ENCODE results near the gene CNEP1R1. TPM values are rescaled to one million over a fixed set of nuclear protein-coding genes. Genes with fewer than 3 reads are reported as not detected.
A peak's percentile ranks its signal among the peaks of the same experiment; 100 is the strongest.

Gene CNEP1R1
- total RNA-seq, 2 experiments from 2014 or later, result 27.7 to 28.4 TPM

- Mint-ChIP-seq H3K4me1 (peaks cover 20% of the 10 kb centered on the region), H3K9me3 (ENCODE audit: low read depth) (no peaks in the 10 kb centered on the region), H3K36me3 (peaks cover 12% of the 10 kb centered on the region), H3K27me3 (peaks cover 2% of the 10 kb centered on the region), H3K4me3 (peak overlapping the region; percentile 96), H3K27ac (peak overlapping the region; percentile 90)
- DNase-seq, result peak; percentile 47
- CTCF ChIA-PET, result interaction anchor here (0.5 to 8.1 kb wide), 61 partner anchors 8 to 788 kb away, joined by 3 to 167 read pairs (median 5); partner anchors contain the start of genes CYLD and HEATR3
- peak; percentile 17 for ATAC-seq
Observed at GRCh38 chr16:50025537-50025931, 509 bp downstream of the CNEP1R1 start.

GRCh38 chr16:50027829-50028228 lies 2.8 kb downstream of the CNEP1R1 start:
- no peak overlapping the region for H3K27ac Mint-ChIP-seq

GRCh38 chr16:50035468-50035992 lies 10.5 kb downstream of the CNEP1R1 start:
- ATAC-seq (no peak), DNase-seq (no peak)
- peaks cover 35% of the 10 kb centered on the region for H3K36me3 Mint-ChIP-seq
- peaks cover 17% of the 10 kb centered on the region for H3K4me1 Mint-ChIP-seq
- H3K27me3 Mint-ChIP-seq, result no peaks in the 10 kb centered on the region
- CTCF ChIA-PET, result interaction anchor here (0.6 to 7.3 kb wide), 2 partner anchors 10 to 322 kb away, joined by 3 to 55 read pairs; partner anchors contain the start of gene CNEP1R1
- H3K9me3 Mint-ChIP-seq (ENCODE audit: low read depth), result no peaks in the 10 kb centered on the region
- H3K27ac Mint-ChIP-seq, result no peak overlapping the region
- H3K4me3 Mint-ChIP-seq, result no peak overlapping the region

More at GRCh38 chr16:50027829-50028228, 2.8 kb downstream of the CNEP1R1 start:
- Mint-ChIP-seq H3K4me1 (peaks cover 20% of the 10 kb centered on the region), H3K9me3 (ENCODE audit: low read depth) (no peaks in the 10 kb centered on the region), H3K4me3 (no peak overlapping the region), H3K36me3 (peaks cover 26% of the 10 kb centered on the region), H3K27me3 (no peaks in the 10 kb centered on the region)
- CTCF ChIA-PET, result interaction anchor here (1.2 to 8.1 kb wide), 3 partner anchors 38 to 777 kb away, joined by 4 to 167 read pairs (median 104); partner anchors contain the start of gene HEATR3
- ATAC-seq (no peak), DNase-seq (no peak)

GRCh38 chr16:50036426-50036825 lies 11.4 kb downstream of the CNEP1R1 start:
- peaks cover 27% of the 10 kb centered on the region for H3K36me3 Mint-ChIP-seq
- no peak for ATAC-seq
- no peak for DNase-seq
- no peaks in the 10 kb centered on the region for H3K27me3 Mint-ChIP-seq
- no peak overlapping the region for H3K4me3 Mint-ChIP-seq
- no peak overlapping the region for H3K27ac Mint-ChIP-seq
- peaks cover 17% of the 10 kb centered on the region for H3K4me1 Mint-ChIP-seq
- CTCF ChIA-PET, result interaction anchor here (1.2 to 7.3 kb wide), 3 partner anchors 11 to 175 kb away, joined by 3 to 55 read pairs (median 5); partner anchors contain the start of gene CNEP1R1
- no peaks in the 10 kb centered on the region for H3K9me3 Mint-ChIP-seq (ENCODE audit: low read depth)

- Mint-ChIP-seq H3K4me3 (no peak overlapping the region), H3K27me3 (no peaks in the 10 kb centered on the region), H3K4me1 (peaks cover 17% of the 10 kb centered on the region), H3K9me3 (ENCODE audit: low read depth) (no peaks in the 10 kb centered on the region), H3K27ac (no peak overlapping the region), H3K36me3 (peaks cover 22% of the 10 kb centered on the region)
- DNase-seq (no peak), ATAC-seq (no peak)
- CTCF ChIA-PET, result interaction anchor here (1.2 to 7.3 kb wide), 3 partner anchors 12 to 173 kb away, joined by 3 to 55 read pairs (median 5); partner anchors contain the start of gene CNEP1R1
Observed at GRCh38 chr16:50037662-50038220, 12.7 kb downstream of the CNEP1R1 start.

GRCh38 chr16:50038286-50038685 lies 13.3 kb downstream of the CNEP1R1 start:
- no peak for DNase-seq
- Mint-ChIP-seq H3K9me3 (ENCODE audit: low read depth) (no peaks in the 10 kb centered on the region), H3K4me3 (no peak overlapping the region), H3K4me1 (peaks cover 17% of the 10 kb centered on the region), H3K36me3 (peaks cover 18% of the 10 kb centered on the region), H3K27ac (no peak overlapping the region), H3K27me3 (peaks cover 2% of the 10 kb centered on the region)
- no peak for ATAC-seq
- CTCF ChIA-PET, result interaction anchor here (0.6 to 7.3 kb wide), 4 partner anchors 13 to 422 kb away, joined by 3 to 55 read pairs (median 4); partner anchors contain the start of gene CNEP1R1

GRCh38 chr16:50038756-50039529 lies 13.9 kb downstream of the CNEP1R1 start:
- DNase-seq (no peak), ATAC-seq (no peak)
- H3K4me1 Mint-ChIP-seq, result peaks cover 17% of the 10 kb centered on the region
- no peaks in the 10 kb centered on the region for H3K9me3 Mint-ChIP-seq (ENCODE audit: low read depth)
- H3K4me3 Mint-ChIP-seq, result no peak overlapping the region
- H3K27ac Mint-ChIP-seq, result no peak overlapping the region
- H3K36me3 Mint-ChIP-seq, result peaks cover 16% of the 10 kb centered on the region
- H3K27me3 Mint-ChIP-seq, result peaks cover 7% of the 10 kb centered on the region
- CTCF ChIA-PET, result interaction anchor here (0.6 to 7.3 kb wide), 3 partner anchors 13 to 421 kb away, joined by 3 to 55 read pairs (median 4); partner anchors contain the start of gene CNEP1R1

GRCh38 chr16:50040018-50040417 lies 15.0 kb downstream of the CNEP1R1 start:
- CTCF ChIA-PET, result interaction anchor here (7.3 kb wide), 1 partner anchor 14 kb away, joined by 55 read pairs; the partner anchor contains the start of gene CNEP1R1
- DNase-seq (no peak), ATAC-seq (no peak)
- peaks cover 13% of the 10 kb centered on the region for H3K36me3 Mint-ChIP-seq
- H3K27me3 Mint-ChIP-seq, result peaks cover 9% of the 10 kb centered on the region
- H3K9me3 Mint-ChIP-seq (ENCODE audit: low read depth), result no peaks in the 10 kb centered on the region
- H3K27ac Mint-ChIP-seq, result no peak overlapping the region
- no peak overlapping the region for H3K4me3 Mint-ChIP-seq
- peaks cover 17% of the 10 kb centered on the region for H3K4me1 Mint-ChIP-seq

- peaks cover 14% of the 10 kb centered on the region for H3K4me1 Mint-ChIP-seq
Observed at GRCh38 chr16:50040710-50041109, 15.7 kb downstream of the CNEP1R1 start.

GRCh38 chr16:50043358-50043757 lies 18.3 kb downstream of the CNEP1R1 start:
- H3K4me1 Mint-ChIP-seq, result peaks cover 5% of the 10 kb centered on the region
- H3K27ac Mint-ChIP-seq, result no peak overlapping the region
- no peaks in the 10 kb centered on the region for H3K36me3 Mint-ChIP-seq
- DNase-seq, result no peak
- H3K27me3 Mint-ChIP-seq, result peaks cover 16% of the 10 kb centered on the region
- H3K9me3 Mint-ChIP-seq (ENCODE audit: low read depth), result no peaks in the 10 kb centered on the region
- no peak overlapping the region for H3K4me3 Mint-ChIP-seq
- no peak for ATAC-seq
- CTCF ChIA-PET, result interaction anchor here (0.9 kb wide), 1 partner anchor 9 kb away, joined by 3 read pairs; no protein-coding TSS in a partner anchor

More at GRCh38 chr16:50040710-50041109, 15.7 kb downstream of the CNEP1R1 start:
- ATAC-seq, result no peak
- DNase-seq, result no peak
- Mint-ChIP-seq H3K27me3 (peaks cover 9% of the 10 kb centered on the region), H3K27ac (no peak overlapping the region), H3K36me3 (peaks cover 8% of the 10 kb centered on the region), H3K4me3 (no peak overlapping the region), H3K9me3 (ENCODE audit: low read depth) (no peaks in the 10 kb centered on the region)
- CTCF ChIA-PET, result interaction anchor here (7.3 kb wide), 1 partner anchor 15 kb away, joined by 55 read pairs; the partner anchor contains the start of gene CNEP1R1

- no peaks in the 10 kb centered on the region for H3K9me3 Mint-ChIP-seq (ENCODE audit: low read depth)
- DNase-seq, result no peak
- peaks cover 16% of the 10 kb centered on the region for H3K27me3 Mint-ChIP-seq
- CTCF ChIA-PET, result no interaction called here
- ATAC-seq, result no peak
- H3K4me3 Mint-ChIP-seq, result no peak overlapping the region
- no peaks in the 10 kb centered on the region for H3K4me1 Mint-ChIP-seq
- H3K27ac Mint-ChIP-seq, result no peak overlapping the region
- H3K36me3 Mint-ChIP-seq, result no peaks in the 10 kb centered on the region
Observed at GRCh38 chr16:50045412-50045811, 20.4 kb downstream of the CNEP1R1 start.

- H3K4me3 Mint-ChIP-seq, result no peak overlapping the region
- no peaks in the 10 kb centered on the region for H3K36me3 Mint-ChIP-seq
- no peak for ATAC-seq
- H3K27ac Mint-ChIP-seq, result no peak overlapping the region
- no peaks in the 10 kb centered on the region for H3K9me3 Mint-ChIP-seq (ENCODE audit: low read depth)
- no peak for DNase-seq
- CTCF ChIA-PET, result interaction anchor here (0.9 to 1.6 kb wide), 2 partner anchors 17 to 22 kb away, joined by 3 to 10 read pairs; partner anchors contain the start of gene CNEP1R1
- peaks cover 27% of the 10 kb centered on the region for H3K27me3 Mint-ChIP-seq
- H3K4me1 Mint-ChIP-seq, result no peaks in the 10 kb centered on the region
Observed at GRCh38 chr16:50046853-50047252, 21.8 kb downstream of the CNEP1R1 start.

GRCh38 chr16:50047864-50048263 lies 22.8 kb downstream of the CNEP1R1 start:
- CTCF ChIA-PET, result no interaction called here
- H3K27me3 Mint-ChIP-seq, result peaks cover 34% of the 10 kb centered on the region
- no peak for DNase-seq

More at GRCh38 chr16:50047864-50048263, 22.8 kb downstream of the CNEP1R1 start:
- no peaks in the 10 kb centered on the region for H3K4me1 Mint-ChIP-seq
- H3K9me3 Mint-ChIP-seq (ENCODE audit: low read depth), result no peaks in the 10 kb centered on the region
- no peaks in the 10 kb centered on the region for H3K36me3 Mint-ChIP-seq
- H3K27ac Mint-ChIP-seq, result no peak overlapping the region
- no peak overlapping the region for H3K4me3 Mint-ChIP-seq
- ATAC-seq, result no peak

Data from activated CD8-positive, alpha-beta memory T cell treated with anti-CD3 and anti-CD28 coated beads, Interleukin-2, amount 10 ng/mL, durations not matched to agents 7 days and 5 days (primary cell).